ENCODE results near the gene PGM2.

The PGM2 gene

DNA sequence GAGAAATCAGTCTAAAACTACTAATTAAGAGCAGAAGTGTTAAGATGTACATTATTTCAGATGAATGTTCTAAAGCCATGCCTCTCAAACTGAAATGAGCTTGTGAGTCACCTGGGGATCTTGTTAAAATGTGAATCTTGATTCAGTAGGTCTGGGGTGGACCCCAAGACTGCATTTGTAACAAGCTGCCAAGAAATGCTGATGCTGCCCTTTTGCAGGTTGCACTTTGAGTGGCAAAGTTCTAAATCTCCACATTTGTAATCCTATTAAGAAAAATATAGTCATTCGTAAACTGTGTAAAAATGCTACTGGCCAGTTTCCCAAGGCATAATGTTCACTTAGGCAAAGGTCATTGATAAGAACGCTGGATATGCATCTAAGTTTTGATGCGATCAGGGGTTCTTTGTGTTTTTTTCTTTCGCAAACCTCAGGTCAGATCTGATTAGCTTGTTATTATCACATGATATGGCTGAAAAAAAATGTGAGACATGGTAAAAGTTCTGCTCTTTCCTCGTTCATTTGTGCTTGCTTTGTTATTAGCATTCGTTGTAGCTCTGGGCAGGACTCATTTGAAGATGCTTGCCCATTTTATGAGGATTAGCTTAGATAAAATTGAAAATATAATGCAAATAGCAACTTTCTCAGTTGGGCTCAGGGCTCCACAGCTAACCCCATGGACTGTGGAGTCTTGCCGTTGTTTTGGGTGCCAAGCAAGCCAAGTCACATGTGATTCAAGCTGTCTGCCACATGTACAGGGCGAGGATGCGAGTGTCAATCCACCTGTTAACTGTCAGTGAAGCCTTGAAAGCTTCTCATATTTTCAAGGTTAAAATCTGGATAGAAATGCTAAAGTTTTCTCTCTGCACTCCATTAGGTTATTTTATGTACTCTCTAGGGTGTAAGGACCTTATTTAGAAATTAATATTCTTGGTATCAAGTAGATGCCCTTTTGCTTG, 76.5 kb downstream of the PGM2 start:
- Histone ChIP-seq H3K4me3 (ENCODE audit: low read depth, low read length, poor library complexity, severe bottlenecking) (no peak overlapping the region), H3K4me2 (ENCODE audit: low read length) (no peak overlapping the region), H3F3A (ENCODE audit: insufficient read depth, low read length) (no peaks in the 10 kb centered on the region), H3K4me1 (ENCODE audit: insufficient read depth, low read length, severe bottlenecking) (no peaks in the 10 kb centered on the region), H3K36me3 (ENCODE audit: insufficient read depth, low read length) (peaks cover 45% of the 10 kb centered on the region), H3K27ac (ENCODE audit: low read depth, low read length, poor library complexity, severe bottlenecking) (no peak overlapping the region), H3K9me2 (ENCODE audit: low read depth, low read length) (no peaks in the 10 kb centered on the region), H3K79me2 (ENCODE audit: insufficient read depth, low read length) (peaks cover 16% of the 10 kb centered on the region), H3K27me3 (ENCODE audit: insufficient read depth, low read length) (no peaks in the 10 kb centered on the region), H2AFZ (ENCODE audit: low read length) (no peak overlapping the region), H4K20me1 (ENCODE audit: insufficient read depth, low read length) (no peaks in the 10 kb centered on the region), H3K9ac (ENCODE audit: low read length) (no peak overlapping the region), H3K9me3 (ENCODE audit: low read length) (no peaks in the 10 kb centered on the region)
- TF ChIP-seq, protein P1, sequence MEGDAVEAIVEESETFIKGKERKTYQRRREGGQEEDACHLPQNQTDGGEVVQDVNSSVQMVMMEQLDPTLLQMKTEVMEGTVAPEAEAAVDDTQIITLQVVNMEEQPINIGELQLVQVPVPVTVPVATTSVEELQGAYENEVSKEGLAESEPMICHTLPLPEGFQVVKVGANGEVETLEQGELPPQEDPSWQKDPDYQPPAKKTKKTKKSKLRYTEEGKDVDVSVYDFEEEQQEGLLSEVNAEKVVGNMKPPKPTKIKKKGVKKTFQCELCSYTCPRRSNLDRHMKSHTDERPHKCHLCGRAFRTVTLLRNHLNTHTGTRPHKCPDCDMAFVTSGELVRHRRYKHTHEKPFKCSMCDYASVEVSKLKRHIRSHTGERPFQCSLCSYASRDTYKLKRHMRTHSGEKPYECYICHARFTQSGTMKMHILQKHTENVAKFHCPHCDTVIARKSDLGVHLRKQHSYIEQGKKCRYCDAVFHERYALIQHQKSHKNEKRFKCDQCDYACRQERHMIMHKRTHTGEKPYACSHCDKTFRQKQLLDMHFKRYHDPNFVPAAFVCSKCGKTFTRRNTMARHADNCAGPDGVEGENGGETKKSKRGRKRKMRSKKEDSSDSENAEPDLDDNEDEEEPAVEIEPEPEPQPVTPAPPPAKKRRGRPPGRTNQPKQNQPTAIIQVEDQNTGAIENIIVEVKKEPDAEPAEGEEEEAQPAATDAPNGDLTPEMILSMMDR (IDR thresholded peaks at IDR 0.05; ENCODE audit: low read length): no peak
- no peak for TF ChIP-seq EZH2 (IDR thresholded peaks at IDR 0.05; ENCODE audit: borderline replicate concordance, low read length)

DNA sequence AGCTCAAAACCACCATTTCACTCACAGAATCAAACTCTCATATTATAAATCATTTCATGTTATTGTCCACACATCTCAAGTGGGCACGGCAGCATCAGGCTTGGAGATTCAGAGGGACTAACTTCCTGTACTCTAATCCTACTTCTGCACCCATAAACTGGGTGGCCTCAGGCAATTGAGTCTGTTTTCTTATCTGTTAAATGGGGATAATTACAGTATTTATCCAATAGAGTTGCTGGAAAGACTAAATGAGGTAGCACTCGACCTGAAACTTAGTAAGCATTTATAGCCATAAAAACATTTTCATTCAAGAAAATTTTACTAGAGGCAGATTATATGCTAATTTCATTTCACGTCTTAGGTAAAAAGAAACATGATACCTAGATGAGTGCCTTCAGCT, 77.4 kb downstream of the PGM2 start:
- Histone ChIP-seq H3K79me2 (ENCODE audit: insufficient read depth, low read length) (peaks cover 15% of the 10 kb centered on the region), H3K9me2 (ENCODE audit: low read depth, low read length) (no peaks in the 10 kb centered on the region), H3K36me3 (ENCODE audit: insufficient read depth, low read length) (peaks cover 45% of the 10 kb centered on the region), H3K4me2 (ENCODE audit: low read length) (no peak overlapping the region), H3K9me3 (ENCODE audit: low read length) (no peaks in the 10 kb centered on the region), H3K4me3 (ENCODE audit: low read depth, low read length, poor library complexity, severe bottlenecking) (no peak overlapping the region), H3K27ac (ENCODE audit: low read depth, low read length, poor library complexity, severe bottlenecking) (no peak overlapping the region), H4K20me1 (ENCODE audit: insufficient read depth, low read length) (no peaks in the 10 kb centered on the region), H3K27me3 (ENCODE audit: insufficient read depth, low read length) (no peaks in the 10 kb centered on the region), H3K4me1 (ENCODE audit: insufficient read depth, low read length, severe bottlenecking) (no peaks in the 10 kb centered on the region), H3F3A (ENCODE audit: insufficient read depth, low read length) (no peaks in the 10 kb centered on the region), H2AFZ (ENCODE audit: low read length) (no peak overlapping the region), H3K9ac (ENCODE audit: low read length) (no peak overlapping the region)
- no peak for TF ChIP-seq EZH2 (IDR thresholded peaks at IDR 0.05; ENCODE audit: borderline replicate concordance, low read length)
- TF ChIP-seq, protein P1 (IDR thresholded peaks at IDR 0.05; ENCODE audit: low read length): no peak

DNA sequence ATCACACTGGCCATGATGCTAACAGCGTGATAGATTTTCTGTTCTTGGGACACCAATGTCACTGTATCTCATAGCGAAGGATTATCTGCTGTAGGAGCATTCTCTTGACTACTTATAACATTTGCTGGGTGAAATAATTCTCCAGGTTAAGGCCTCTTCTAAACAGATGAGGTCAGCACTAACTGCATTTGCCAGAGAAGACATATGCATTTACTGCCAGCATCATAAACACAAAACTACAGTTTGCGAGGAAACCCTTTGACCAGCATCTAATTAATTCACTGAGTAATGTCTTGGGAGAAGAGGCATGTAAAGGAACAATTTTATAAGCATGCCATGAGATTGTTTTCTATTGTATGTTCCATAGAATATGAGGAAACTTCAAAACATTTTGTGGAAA, 78.3 kb downstream of the PGM2 start:
- TF ChIP-seq EZH2 (IDR thresholded peaks at IDR 0.05; ENCODE audit: borderline replicate concordance, low read length): no peak
- TF ChIP-seq, protein P1 (IDR thresholded peaks at IDR 0.05; ENCODE audit: low read length): no peak
- H3K36me3 ChIP-seq (ENCODE audit: insufficient read depth, low read length): peaks cover 45% of the 10 kb centered on the region
- no peak overlapping the region for H3K9ac ChIP-seq (ENCODE audit: low read length)
- no peaks in the 10 kb centered on the region for H4K20me1 ChIP-seq (ENCODE audit: insufficient read depth, low read length)
- no peaks in the 10 kb centered on the region for H3F3A ChIP-seq (ENCODE audit: insufficient read depth, low read length)
- no peak overlapping the region for H3K4me2 ChIP-seq (ENCODE audit: low read length)
- H3K9me3 ChIP-seq (ENCODE audit: low read length): no peaks in the 10 kb centered on the region
- H3K4me1 ChIP-seq (ENCODE audit: insufficient read depth, low read length, severe bottlenecking): no peaks in the 10 kb centered on the region
- no peaks in the 10 kb centered on the region for H3K27me3 ChIP-seq (ENCODE audit: insufficient read depth, low read length)
- no peak overlapping the region for H2AFZ ChIP-seq (ENCODE audit: low read length)
- H3K9me2 ChIP-seq (ENCODE audit: low read depth, low read length): no peaks in the 10 kb centered on the region
- H3K79me2 ChIP-seq (ENCODE audit: insufficient read depth, low read length): peaks cover 20% of the 10 kb centered on the region
- H3K27ac ChIP-seq (ENCODE audit: low read depth, low read length, poor library complexity, severe bottlenecking): no peak overlapping the region
- H3K4me3 ChIP-seq (ENCODE audit: low read depth, low read length, poor library complexity, severe bottlenecking): no peak overlapping the region

Data from OCI-LY1 (cell line).